GM10266 (cell line): Measurements from ENCODE around the gene GRK5.

ENCODE experiments used
- DNase-seq: peaks from one replicate; pipeline ENCODE4 v3.0.0; 2012; ENCODE audit errors: extremely low spot score
- CTCF ChIP-seq: IDR thresholded peaks from 2 replicates; pipeline ENCODE4 v1.5.1; 2012; ENCODE audit warnings: mild to moderate bottlenecking, low read depth; ENCODE audit not compliant: control insufficient read depth, insufficient read depth; ENCODE audit errors: missing control alignments

GRK5 gene

GRCh38 chr10:119422682-119423509, 215.5 kb downstream of the GRK5 start:
- no peak for DNase-seq
- no peak for TF ChIP-seq CTCF

GRCh38 chr10:119423510-119424257, 216.3 kb downstream of the GRK5 start:
- no peak for DNase-seq

GRCh38 chr10:119424258-119424975, 217.0 kb downstream of the GRK5 start:
- no peak for DNase-seq
- TF ChIP-seq CTCF, result no peak

More at GRCh38 chr10:119423510-119424257, 216.3 kb downstream of the GRK5 start:
- no peak for TF ChIP-seq CTCF

- TF ChIP-seq CTCF, result no peak
- no peak for DNase-seq
Measured at GRCh38 chr10:119425102-119425880, 217.9 kb downstream of the GRK5 start.

GRCh38 chr10:119425881-119426170, 218.5 kb downstream of the GRK5 start:
- no peak for DNase-seq
- no peak for TF ChIP-seq CTCF

GRCh38 chr10:119426699-119427098, 219.3 kb downstream of the GRK5 start:
- no peak for DNase-seq
- TF ChIP-seq CTCF, result no peak
